Stimulated activated CD8-positive, alpha-beta memory T cell treated with anti-CD3 and anti-CD28 coated beads, Interleukin-12 subunit alpha, Interleukin-12 subunit beta, amount 100 ng/mL, for 24 hours (primary cell): Measurements from ENCODE around the gene ZNF362.

Experiments
- DNase-seq: peaks from one replicate; pipeline ENCODE4 v3.0.0-alpha.2; 2020; ENCODE audit errors: extremely low read depth

ZNF362 gene

DNA sequence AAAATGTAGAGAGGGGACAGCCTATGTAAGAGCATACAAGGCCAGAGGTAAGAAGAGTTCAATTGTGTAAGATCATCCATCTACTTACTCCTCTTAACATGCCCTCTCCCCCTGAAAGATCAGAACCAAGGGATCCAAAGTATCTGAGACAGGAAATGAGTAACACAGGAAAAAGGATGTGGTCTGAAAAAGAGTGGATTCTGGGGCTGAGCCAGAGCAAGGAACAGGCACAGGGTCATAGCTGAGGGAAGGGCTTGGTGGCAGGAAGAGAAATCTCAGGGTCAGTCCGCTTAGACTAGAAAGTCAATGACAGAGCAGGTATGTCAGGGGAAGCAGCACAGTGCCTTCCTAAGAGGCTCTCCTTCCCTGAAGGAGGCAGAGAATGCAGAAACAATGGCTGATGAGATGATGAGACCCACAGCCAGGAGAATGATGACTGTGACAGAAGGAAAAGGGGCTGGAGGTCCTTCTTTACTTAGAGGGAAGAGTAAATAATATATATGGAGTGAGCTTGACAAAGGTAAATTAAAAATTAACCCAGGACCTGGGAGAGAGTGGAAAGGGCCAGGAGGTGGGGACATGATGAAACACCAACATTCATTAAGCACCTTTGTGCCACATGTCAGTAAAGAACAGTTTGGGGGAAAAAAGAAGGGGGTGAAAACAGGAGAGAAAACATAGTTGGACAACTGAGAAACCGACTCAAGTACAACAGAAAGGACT is 90.8 kb downstream of the ZNF362 start:
- DNase-seq = no peak

DNA sequence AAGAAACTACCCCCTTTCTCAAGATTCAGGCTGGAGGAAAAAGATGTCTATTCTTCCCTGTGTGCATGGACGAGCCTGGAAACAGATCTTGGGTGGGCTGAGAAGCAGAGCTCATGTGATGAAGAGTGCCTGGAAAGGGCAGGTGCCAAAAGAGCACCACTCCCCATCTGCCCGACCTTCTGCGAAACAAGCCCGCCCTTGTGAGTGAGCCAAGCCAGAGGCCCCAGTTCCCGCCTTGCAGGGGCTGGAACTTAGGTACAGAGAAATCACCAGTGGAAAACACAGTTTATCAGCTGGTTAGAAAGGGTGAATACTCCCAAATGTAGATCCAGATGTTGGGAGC is 91.3 kb downstream of the ZNF362 start:
- DNase-seq = no peak

DNA sequence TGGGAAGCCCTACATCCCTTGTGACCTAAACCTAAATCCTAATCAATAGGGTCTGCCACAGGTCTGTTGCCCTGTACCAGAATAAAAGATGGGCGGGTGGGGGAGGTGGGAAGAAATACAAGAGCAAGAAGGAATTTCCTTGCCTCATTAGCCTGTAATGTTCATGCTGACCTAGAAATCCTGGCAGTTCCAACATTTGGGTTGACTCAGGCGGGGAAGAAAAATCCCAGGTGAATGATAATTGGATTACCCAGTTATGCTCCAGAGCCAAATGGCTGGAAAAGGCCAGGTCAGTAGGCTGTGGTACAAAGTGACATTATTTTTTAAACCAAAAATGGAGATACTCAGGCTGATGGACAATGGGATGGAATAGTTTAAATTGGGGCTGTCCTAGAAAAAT is 91.9 kb downstream of the ZNF362 start:
- no peak for DNase-seq

DNA sequence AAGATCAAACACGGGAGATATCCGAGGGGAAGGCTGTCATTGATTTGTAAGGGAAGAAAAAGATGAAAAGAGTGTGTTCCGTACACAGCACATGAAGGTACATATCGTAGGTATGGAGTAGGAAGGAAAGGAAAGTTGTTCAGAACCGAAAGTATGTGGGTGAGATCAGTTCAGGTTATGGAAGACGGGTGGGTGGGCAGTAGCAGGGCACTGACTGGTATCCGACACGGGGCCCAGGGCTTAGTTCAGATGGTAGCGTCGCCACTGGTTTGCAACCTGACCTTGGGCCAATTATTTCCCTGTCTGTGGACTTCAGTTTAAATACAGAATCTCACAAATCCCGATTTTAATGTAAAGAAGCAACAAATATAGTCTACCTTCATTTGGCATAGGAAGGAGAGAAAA is 92.4 kb downstream of the ZNF362 start:
- no peak for DNase-seq

DNA sequence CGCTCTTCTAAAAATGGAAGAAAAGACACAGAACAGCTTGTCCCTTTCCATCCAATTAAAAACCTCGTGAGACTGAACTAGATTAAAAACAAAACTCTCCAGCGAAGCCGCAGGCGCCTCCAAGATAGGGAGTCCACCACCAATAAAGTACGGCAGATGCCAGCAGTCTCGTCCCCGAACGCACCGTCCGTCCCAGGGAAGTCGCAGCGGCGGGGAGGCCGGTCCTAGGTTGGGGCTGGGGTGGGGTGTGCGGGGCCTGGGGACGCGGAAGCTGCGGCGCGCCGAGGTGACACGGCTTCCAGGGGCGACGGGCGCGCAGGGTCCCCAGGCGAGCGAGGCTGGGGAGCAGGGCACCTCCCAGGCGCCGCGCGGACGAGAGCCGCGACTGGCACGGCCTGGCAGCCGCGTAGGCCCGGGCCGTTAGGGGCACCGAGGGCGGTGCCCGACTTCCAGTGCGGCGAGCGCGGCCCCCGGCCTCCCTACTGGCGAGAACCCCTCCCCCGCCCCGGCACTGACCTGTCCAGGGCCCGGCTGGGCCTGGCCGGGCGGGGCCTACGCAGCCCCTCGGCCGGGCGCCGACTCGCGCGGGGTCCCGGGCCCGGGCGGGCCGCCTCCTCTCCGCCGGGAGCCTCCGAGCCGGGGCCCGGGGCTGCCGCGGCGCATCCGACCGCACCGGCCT is 92.9 kb downstream of the ZNF362 start:
- peak; percentile 10 for DNase-seq

DNA sequence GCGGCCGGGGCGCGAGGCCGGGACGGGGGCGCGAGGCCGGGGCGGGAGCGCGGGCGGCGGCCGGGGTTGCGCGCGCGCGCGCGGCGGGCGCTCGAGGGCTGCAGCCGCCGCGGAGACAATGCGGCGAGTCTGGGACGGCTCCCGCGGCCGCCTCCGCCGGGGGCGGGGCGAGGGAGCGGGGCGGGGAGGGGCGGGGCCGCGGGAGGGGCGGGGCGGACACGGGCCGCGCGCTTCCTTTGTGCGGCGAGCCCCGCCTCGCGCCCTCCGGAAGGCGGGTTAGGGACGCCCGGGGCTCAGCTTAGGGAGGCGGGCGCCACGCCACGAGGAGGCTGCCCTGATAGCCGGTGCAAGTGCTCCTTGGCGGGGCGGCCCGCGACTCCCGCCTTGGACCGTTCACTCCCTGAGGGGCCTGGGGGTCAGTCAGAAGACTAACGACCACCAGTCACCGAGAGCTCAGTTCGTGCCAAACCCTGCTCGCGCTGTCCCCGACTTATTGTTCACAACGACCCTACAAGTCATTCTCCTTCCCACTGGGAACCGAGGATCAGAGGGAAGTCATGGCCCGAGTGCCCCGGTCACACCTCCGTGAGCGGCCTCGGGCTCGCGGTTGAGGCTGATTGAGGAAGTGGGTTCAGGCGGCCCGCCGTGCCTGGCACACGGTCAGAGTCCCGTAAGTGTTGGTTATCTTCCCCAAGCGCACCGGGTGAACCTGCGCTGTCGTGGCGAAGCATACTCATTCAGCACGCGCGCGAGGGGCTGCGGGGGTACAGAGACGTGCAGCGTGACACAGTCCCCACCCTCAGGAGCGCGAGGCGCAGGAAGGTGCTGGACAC is 93.7 kb downstream of the ZNF362 start:
- peak; percentile 42 for DNase-seq
